GM18873 (cell line): ENCODE results near the gene DDX46.

Experiments used
- ATAC-seq: cut with Tn5 transposase; IDR thresholded peaks from one replicate; pipeline ENCODE4 v1.9.1; 2021; ENCODE audit warnings: mild to moderate bottlenecking, moderate library complexity, moderate number of reproducible peaks; ENCODE audit not compliant: unreplicated experiment, low FRiP score

DDX46 gene

DNA sequence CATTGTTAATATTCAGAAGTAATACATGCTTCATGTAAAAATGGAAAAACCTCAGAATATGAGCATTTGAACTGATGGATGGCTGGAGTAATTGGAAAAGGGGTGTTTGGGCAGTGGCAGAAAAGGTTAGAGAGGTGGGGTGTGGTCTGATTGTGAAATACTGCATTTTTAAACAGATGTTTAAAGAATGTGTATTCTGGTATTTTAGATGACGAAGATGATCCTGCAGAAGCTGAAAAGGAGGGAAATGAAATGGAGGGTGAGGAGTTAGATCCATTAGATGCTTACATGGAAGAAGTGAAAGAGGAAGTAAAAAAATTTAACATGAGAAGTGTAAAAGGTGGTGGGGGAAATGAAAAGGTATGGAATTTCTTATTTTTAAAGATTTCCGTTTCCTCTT is 18.8 kb downstream of the DDX46 start:
- ATAC-seq, result no peak

DNA sequence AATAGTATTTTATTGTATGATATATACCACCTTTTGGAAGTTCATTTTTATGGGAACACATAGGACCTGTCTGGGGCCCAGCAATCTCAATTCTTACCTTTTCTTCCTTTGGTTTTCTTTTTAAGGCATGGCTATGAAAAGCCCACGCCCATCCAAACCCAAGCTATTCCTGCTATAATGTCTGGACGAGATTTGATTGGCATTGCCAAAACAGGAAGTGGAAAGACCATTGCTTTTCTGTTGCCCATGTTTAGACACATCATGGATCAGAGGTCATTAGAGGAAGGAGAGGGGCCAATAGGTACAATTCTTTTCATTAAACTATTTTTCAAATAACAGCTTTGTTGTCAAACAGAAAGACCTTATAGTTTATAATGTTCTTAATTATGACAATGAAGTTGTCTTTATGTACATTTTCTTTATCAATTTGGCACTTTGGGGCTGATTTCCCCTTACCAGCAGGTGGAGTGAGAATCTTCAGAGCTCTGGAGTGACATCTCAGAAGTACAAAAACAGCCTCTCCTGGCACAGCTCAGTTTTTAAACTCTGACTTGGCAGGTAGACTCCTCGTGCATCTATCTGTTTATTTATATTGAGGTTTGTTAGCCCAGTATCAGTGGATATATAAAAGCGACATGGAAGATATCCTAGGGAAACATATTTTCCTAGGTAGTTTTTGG is 25.8 kb downstream of the DDX46 start:
- ATAC-seq, result no peak

DNA sequence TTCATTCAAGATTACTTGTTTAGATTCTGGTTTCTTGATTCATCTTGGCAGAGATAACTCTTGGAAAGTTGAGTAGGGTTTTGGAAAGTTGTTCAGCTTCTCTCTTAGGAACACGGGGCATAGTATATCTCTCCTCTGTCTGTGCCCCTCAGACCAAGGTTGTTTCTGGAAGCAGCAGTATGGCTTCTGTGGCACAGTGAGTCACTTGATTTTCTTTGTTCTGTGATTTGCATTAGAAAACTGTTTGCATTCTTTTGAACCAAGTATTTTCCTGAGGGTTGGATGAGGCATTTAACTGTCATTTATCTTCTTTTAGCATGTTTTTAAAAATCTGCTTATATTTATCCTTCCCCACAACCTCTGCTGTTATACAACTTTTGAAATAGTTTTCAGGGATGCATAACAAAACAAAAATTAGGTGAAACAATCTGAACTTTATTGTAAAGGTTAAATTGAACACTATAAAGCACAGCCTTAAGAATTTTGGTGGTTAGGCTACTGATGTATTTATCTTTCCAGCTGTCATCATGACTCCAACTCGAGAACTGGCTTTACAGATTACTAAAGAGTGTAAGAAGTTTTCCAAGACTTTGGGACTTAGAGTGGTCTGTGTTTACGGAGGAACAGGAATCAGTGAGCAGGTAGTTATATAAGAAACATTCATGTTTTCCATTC is 26.5 kb downstream of the DDX46 start:
- no peak for ATAC-seq

DNA sequence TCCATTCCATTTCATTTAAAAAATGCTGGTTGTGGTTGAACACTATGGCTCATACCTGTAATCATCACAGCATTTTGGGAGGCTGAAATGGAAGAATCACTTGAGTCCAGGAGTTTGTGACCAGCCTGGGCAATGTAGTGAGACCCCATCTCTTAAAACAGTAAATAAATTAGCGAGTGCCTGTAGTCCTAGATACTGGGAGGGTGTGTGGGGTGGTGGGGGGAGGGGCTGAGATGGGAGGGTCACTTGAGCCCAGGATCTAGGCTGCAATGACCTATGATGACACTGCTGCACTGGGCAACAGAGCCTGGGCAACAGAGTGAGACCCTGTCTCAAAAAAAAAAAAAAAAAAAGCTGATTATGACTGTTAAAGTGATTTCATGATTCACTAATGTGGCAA is 29.1 kb downstream of the DDX46 start:
- ATAC-seq, result no peak

DNA sequence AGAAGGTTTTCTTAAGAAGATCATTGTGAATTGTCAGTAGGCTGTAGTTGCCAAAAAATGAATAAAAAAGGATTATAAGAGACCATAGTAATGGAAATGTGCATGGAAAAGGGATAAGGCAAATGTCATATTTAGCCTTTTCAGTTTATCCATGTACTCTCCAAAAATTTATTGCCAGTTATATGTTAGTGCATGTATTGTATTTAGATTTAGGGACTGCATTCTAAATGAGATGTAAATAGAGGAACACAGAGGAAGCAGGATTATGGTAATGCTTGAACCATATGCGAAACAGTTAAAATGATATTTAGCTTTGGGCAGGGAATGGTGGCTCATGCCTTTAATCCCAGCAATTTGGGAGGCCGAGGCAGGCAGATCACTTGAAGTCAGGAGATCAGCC is 33.0 kb downstream of the DDX46 start:
- ATAC-seq, result no peak

DNA sequence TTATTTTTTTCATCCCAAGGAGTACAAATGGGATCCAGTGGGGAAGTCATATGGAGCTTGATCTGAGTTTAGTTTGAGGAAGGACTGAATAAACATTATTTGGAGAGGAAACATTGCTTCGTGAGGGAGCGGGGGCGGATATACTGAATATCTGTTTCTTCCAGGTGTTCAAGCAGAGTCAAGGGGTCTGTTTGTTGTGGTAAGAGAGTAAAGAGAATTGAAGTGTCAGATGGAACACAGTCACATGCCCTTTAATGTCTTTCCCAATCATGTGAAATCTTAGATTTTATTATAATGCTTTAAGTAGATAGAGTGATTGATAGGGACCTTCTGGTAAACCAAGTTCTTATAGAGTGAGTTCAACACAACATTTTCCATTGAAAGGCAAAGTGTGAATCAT is 33.7 kb downstream of the DDX46 start:
- no peak for ATAC-seq

DNA sequence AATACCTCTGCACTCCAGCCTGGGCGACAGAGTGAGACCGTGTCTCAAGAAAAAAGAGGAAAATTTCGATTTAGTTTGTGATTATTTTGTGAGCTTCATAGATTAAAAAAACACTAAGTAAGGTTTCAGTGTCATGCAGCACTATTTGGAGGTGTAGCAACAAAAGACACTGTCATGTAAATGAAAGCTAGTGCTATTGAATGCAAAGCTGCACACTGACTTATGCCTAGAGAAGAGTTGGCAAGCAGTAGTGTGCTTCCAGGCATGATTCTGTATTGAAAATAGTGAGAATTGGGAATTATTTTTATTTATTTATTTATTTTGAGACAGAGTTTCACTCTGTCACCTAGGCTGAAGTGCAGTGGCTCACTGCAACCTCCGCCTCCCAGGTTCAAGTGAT is 34.5 kb downstream of the DDX46 start:
- no peak for ATAC-seq

DNA sequence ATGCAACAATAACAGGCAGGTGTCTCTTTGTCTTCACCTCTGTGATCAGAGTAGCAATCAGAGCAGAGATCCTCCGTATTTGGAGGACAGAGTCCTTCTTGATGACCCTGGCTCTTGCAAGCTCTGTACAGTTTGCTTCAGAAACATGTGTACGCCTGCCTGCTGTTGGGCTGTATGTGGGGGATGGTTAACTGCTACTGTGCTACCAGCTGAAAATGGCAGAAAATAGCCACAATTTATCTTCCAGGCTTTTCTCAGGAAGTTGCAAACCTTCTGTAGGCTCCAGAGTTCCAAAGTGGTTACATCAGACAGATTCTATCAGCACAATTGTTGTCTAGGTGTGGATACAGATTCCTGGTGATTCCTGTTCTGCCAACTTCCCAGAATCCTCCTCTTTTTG is 35.5 kb downstream of the DDX46 start:
- no peak for ATAC-seq

DNA sequence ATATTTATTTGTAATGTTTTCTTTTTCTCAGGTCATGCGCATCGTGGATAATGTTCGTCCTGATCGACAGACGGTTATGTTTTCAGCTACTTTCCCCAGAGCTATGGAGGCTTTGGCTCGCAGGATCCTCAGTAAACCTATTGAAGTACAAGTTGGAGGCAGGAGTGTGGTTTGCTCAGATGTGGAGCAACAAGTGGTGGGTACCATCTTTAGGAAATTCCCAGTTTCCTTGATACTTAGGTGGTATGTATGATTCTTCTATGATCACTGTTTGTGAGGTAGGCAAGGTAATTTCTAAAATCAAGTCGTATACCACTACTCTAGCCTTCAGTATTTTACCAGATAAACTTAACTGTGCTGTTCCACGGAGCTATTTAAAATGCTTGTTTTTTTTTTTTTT is 36.2 kb downstream of the DDX46 start:
- ATAC-seq, result no peak

DNA sequence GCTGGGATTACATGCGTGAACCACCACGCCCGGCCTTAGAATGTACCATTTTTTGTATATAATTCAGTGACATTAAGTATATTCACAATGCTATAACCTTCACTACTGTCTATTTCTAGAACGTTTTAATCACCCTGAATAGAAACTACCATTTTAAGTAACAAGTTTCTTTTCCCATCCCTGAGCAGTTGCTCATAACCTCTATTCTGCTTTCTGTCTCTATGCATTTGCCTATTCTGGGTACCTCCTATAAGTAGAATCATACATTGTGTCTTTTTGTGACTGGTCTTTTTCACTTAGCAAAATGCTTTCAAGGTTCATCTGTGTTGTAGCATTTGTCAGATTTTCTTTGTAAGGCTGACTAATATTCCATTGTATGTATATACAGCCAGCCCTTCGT is 39.9 kb downstream of the DDX46 start:
- ATAC-seq, result no peak

DNA sequence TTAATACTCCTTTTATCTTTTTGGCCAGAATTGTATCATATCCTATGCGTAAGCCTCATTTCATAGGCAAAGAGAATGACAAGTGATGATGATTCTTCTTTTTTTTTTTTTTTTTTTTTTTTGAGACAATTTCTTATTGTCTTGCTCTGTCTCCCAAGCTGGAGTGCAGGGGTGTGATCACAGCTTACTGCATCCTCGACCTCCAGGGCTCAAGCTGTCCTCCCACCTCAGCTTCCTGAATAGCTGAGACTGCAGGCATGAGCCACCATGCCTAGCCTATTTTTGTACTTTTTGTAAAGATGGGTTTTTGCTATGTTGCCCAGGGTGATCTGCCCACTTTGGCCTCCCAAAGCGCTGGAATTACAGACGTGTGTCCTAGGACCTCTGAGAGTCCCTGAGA is 45.2 kb downstream of the DDX46 start:
- no peak for ATAC-seq

DNA sequence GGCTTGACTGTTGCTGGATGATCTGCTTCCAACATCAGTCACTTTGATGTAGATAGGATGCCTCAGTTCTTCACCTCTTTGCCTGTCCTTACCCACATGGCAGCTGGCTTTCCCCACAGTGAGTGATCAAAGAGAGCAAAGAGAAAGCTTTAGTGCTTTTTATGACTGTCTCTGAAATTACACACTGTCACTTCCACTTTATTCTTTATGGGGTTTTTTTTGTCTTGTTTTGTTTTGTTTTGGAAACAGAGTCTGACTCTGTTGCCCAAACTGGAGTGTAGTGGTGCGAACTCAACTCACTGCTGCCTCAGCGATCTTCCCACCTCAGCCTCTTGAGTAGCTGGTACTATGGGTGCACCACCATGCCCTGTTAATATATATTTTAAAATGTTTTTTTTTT is 54.8 kb downstream of the DDX46 start:
- no peak for ATAC-seq

DNA sequence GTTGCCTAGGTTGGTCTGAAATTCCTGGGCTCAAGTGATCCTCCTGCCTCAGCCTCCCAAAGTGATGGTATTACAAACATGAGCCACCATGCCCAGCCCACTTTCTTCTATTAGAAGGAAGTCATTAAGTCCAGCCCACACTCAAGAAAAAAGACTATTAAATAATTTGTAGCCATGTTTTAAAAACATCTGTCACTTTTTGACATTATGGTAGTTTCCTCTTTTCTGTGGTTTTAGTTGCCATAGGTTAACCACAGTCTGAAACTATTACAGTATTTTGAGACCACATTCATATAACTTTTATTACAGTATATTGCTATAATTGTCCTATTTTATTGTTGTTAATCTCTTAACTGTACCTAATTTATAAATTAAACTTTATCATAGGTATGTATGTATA is 55.2 kb downstream of the DDX46 start:
- no peak for ATAC-seq

DNA sequence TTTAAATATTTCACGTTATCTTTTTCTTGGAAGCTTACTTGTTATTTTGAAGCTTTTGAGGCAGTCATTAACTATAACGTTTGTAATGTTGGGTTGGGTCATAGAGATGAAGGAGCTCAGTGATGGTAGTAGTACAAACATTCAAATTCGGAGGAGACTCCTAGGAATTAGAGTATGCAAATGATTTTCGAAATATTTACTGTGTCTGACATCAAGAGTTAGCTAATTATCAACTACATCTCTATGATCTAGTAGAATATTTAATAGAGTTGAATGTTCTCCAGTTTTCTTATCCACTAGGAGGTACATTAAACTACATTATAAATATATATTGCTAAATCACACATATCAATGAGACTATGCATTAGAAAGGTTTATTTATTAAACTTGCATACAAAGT is 58.4 kb downstream of the DDX46 start:
- ATAC-seq, result no peak

DNA sequence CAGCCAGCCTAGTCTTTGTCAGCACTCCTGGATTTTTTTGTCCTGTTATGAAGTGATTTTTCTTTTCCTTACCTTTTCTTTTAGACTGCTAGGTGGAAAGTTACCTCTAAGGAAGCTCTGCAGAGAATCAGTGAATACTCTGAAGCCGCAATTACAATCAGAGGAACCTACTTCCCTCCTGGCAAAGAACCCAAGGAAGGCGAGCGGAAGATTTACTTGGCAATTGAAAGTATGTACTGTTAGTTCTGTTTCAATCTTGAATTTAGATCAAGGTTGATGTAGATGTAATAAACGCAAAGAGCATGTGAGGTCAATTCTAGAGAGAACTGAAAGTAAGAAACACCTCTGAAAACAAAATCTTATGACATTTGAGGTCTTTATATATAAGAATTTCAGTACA is 60.2 kb downstream of the DDX46 start:
- no peak for ATAC-seq

DNA sequence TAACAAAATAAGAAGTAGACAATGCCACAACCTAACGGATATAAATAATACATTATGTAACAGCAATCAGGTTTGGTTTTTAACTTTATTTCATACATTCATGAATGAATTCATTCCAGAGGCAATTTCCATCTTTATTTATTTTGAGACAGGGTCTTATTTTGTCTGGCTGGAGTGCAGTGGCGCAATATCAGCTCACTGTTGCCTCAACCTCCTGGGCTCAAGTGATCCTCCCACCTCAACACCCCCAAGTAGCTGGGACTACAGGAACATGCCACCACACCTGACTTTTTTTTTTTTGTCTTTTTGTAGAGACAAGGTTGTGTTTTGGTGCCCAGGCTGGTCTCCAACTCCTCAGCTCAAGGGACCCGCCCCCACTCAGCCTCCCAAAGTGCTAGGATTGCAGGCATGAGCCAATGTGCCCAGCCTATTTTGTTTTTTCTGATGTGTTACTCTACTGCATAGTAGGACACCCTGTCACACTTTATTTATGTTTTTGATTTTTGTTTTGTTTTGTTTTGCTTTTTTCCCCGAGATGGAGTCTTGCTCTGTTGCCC is 60.9 kb downstream of the DDX46 start:
- ATAC-seq, result no peak

DNA sequence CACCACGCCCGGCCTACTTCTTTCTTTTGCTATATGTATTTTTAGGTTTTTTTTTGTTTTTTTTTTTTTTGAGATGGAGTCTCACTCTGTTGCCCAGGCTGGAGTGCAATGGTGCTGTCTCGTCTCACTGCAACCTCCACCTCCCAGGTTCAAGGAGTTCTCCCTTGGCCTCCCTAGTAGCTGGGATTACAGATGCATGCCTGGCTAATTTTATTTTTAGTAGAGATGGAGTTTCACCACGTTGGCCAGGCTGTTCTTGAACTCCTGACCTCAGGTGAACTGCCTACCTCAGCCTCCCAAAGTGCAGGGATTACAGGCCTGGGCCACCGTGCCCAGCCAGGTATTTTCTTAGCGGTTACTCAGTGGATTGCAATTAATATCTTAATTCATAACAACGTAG is 63.3 kb downstream of the DDX46 start:
- ATAC-seq, result no peak

DNA sequence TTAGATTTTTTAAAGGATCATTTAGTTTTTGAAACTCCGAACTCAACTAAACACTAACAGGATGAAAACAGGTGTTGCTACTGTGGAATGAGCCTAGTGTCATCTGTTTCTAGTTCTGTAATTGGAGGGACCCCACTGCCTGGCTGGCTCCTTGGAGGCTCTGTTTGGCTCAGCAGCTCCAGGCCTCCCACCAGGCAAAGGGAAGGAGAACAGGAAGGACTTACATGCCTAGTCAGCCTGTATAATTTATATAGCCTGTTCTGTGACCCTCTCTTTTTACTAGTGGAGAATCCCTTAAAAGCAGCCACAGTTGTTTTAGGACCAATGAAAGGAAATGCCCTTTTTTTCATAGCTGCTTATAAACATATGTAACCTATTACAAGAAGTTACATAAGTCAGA is 66.1 kb downstream of the DDX46 start:
- ATAC-seq, result no peak

DNA sequence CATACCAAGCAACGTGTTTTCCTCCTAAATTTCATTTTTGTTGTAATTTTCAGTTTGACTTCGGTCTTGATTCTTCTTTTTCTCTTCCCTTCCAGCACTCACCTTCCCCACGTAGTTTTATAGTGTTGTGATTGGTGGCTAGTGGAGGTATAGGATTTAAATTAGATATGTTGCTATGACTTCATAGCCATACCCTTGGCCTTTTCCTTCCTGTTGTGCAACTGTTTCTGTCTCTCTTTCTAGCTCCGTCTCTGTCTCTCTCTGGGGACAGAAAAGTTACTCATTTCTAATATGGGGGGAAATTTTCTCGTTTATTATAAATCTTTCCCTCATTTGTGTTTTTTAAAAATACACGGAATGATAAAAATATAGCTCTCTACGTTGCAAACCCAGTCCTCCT is 66.6 kb downstream of the DDX46 start:
- ATAC-seq, result no peak

DNA sequence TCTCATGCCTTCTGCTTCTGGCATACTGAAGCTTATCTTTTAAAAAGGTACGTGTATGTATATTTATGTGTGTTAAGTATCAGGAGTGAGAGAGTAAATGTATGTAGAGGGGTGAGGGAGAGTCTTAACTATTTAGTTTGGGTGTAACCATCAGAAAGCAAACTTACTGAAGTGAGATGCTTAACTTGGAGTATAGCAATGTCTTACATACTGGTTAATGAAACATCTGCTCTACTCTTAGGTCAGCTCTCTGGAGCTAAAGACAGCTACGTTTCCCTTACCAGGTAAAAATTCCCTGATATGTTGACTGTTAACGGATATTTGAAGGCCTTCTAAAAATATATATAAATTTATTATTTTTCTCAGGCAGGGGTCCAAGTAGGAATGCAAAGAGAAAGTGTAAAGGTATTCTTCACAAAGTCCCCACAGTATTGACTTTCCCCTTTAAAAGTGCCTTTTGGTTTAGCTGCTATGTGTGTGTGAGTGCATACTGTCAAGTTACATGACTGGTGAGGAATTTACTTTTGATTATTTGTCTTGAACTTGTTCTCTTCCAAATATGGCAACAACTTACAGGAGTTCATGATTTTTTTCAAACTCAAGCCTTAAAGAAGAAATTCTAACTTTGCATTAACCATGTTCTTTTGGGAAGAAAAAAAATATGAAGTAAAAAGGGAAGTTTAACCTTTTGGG is 74.9 kb downstream of the DDX46 start:
- ATAC-seq, result no peak

DNA sequence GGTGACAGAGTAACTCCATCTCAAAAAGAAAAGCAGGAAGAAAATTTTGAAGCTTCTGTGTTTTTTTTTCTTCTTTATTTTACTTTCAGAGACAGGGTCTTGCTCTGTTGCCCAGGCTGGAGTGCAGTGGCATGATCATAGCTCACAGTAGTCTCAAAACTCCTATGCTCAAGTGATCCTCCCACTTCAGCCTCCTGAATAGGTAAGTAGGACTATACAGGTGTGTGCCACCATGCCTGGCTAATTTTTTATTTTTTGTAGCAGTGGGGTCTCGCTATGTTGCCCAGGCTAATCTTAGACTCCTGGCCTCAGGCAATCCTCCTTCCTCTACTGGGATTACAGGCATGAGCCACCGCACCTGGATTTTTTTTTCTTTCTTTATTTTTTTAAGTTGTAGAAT is 77.0 kb downstream of the DDX46 start:
- no peak for ATAC-seq
